Coronary artery (tissue), 2 donors: Measurements from ENCODE around the gene S100A8.
"Not testable (repeated sequence)": the region's sequence is repeated elsewhere in the genome, so short reads cannot be mapped to it uniquely, and the experiment has no call there.

ENCODE experiments used
- DNase-seq: peaks from one replicate; pipeline ENCODE4 v3.0.0-alpha.2; 2017; ENCODE audit warnings: low spot score
- H3K27ac ChIP-seq, 2 donors: fragments of 200-600 bp; sonication (generic); one replicate each; pipeline ENCODE4 v1.5.1; 2016 to 2019
- H3K4me3 ChIP-seq: fragments of 200-600 bp; sonication (generic); 2 replicates; pipeline ENCODE4 v1.5.1; 2016; ENCODE audit warnings: mild to moderate bottlenecking, moderate library complexity
- CTCF ChIP-seq: fragments of 200-600 bp; sonication (generic); IDR thresholded peaks from one replicate; pipeline ENCODE4 v1.5.1; 2019; ENCODE audit warnings: antibody characterized with exemption

Gene S100A8

GRCh38 chr1:153428791-153429190, 37.9 kb upstream of the S100A8 start:
- Histone ChIP-seq H3K27ac (no peak overlapping the region), H3K4me3 (no peak overlapping the region)
- no peak for TF ChIP-seq CTCF
- DNase-seq, result peak; percentile 28

- peak; percentile 21 for DNase-seq
- TF ChIP-seq CTCF, result no peak
- Histone ChIP-seq H3K27ac (no peak overlapping the region), H3K4me3 (no peak overlapping the region)
Measured at GRCh38 chr1:153428073-153428638, 37.3 kb upstream of the S100A8 start.

- Histone ChIP-seq H3K27ac (no peak overlapping the region), H3K4me3 (no peak overlapping the region)
- no peak for TF ChIP-seq CTCF
- DNase-seq, result peak; percentile 9
Measured at GRCh38 chr1:153426809-153427208, 35.9 kb upstream of the S100A8 start.

- TF ChIP-seq CTCF, result no peak
- H3K27ac ChIP-seq, result no peak overlapping the region
- DNase-seq, result peak; percentile 61
- H3K4me3 ChIP-seq, result no peak overlapping the region
Measured at GRCh38 chr1:153422450-153423068, 31.7 kb upstream of the S100A8 start.

- no peak for TF ChIP-seq CTCF
- no peak for DNase-seq
- Histone ChIP-seq H3K4me3 (no peak overlapping the region), H3K27ac (no peak overlapping the region)
Measured at GRCh38 chr1:153420306-153420705, 29.4 kb upstream of the S100A8 start.

- DNase-seq, result peak; percentile 57
- not testable (repeated sequence) for H3K4me3 ChIP-seq, H3K27ac ChIP-seq
Measured at GRCh38 chr1:153419436-153419793, 28.5 kb upstream of the S100A8 start.

GRCh38 chr1:153418758-153419435, 28.0 kb upstream of the S100A8 start:
- DNase-seq, result peak; percentile 28
- H3K4me3 ChIP-seq, H3K27ac ChIP-seq: not testable (repeated sequence)

- H3K27ac ChIP-seq, result no peak overlapping the region
- peak; percentile 16 for DNase-seq
- no peak for TF ChIP-seq CTCF
Measured at GRCh38 chr1:153417136-153417888, 26.4 kb upstream of the S100A8 start.

More at GRCh38 chr1:153417136-153417888, 26.4 kb upstream of the S100A8 start:
- no peak overlapping the region for H3K4me3 ChIP-seq
